Measurements from ENCODE around the gene PRXL2C.

The PRXL2C gene

GRCh38 chr9:96612105-96612965 is 42.8 kb downstream of the PRXL2C start:
- no peak for DNase-seq

GRCh38 chr9:96611302-96611701 is 43.8 kb downstream of the PRXL2C start:
- DNase-seq: no peak

- no peak for DNase-seq
Observed at GRCh38 chr9:96609732-96610131, 45.4 kb downstream of the PRXL2C start.

- no peak for DNase-seq
Observed at GRCh38 chr9:96607971-96608370, 47.1 kb downstream of the PRXL2C start.

GRCh38 chr9:96605328-96605727 is 49.8 kb downstream of the PRXL2C start:
- DNase-seq: no peak

GRCh38 chr9:96604004-96604319 is 51.2 kb downstream of the PRXL2C start:
- no peak for DNase-seq

- DNase-seq: no peak
Observed at GRCh38 chr9:96603305-96604003, 51.7 kb downstream of the PRXL2C start.

- DNase-seq: no peak
Observed at GRCh38 chr9:96599298-96599697, 55.8 kb downstream of the PRXL2C start.

GRCh38 chr9:96596601-96597111 is 58.5 kb downstream of the PRXL2C start:
- DNase-seq: no peak

Measured in activated CD4-positive, alpha-beta T cell treated with anti-CD3 and anti-CD28 coated beads for 1 hour (primary cell).